SU-DHL-6 (cell line): ENCODE measurements around the gene ALOX12.

ENCODE experiments used
- H2AFZ ChIP-seq: fragments of 200-600 bp; sonication (generic); 2 replicates; pipeline ENCODE4 v1.6.1; 2014; ENCODE audit warnings: low read depth, mild to moderate bottlenecking, moderate library complexity, mixed read lengths, antibody characterized with exemption, low read length; ENCODE audit not compliant: severe bottlenecking
- H3F3A ChIP-seq: fragments of 200-600 bp; shearing (Covaris generic); 2 replicates; pipeline ENCODE4 v1.6.0; 2016; ENCODE audit warnings: antibody characterized with exemption, mild to moderate bottlenecking; ENCODE audit not compliant: insufficient read depth
- H3K27ac ChIP-seq: fragments of 200-600 bp; sonication (generic); 2 replicates; pipeline ENCODE4 v1.5.1; 2016; ENCODE audit warnings: low read depth, mild to moderate bottlenecking, low read length, moderate library complexity, mixed read lengths
- H3K27me3 ChIP-seq: fragments of 200-600 bp; sonication (generic), shearing (Covaris generic); 2 replicates; pipeline ENCODE4 v1.6.0; 2014; ENCODE audit warnings: mild to moderate bottlenecking, low read length
- H3K36me3 ChIP-seq: fragments of 200-600 bp; sonication (generic); 2 replicates; pipeline ENCODE4 v1.6.1; 2014; ENCODE audit warnings: mild to moderate bottlenecking, low read length, mixed read lengths
- H3K4me2 ChIP-seq: fragments of 300-600, 200-600 bp; shearing (Covaris generic), sonication (generic); 2 replicates; pipeline ENCODE4 v1.6.0; 2014; ENCODE audit warnings: low read length, low read depth, mild to moderate bottlenecking; ENCODE audit not compliant: poor library complexity, severe bottlenecking
- H3K4me3 ChIP-seq: fragments of 200-600 bp; sonication (generic); 2 replicates; pipeline ENCODE4 v1.5.1; 2014; ENCODE audit warnings: antibody characterized with exemption, low read length, mild to moderate bottlenecking, mixed read lengths; ENCODE audit not compliant: insufficient read depth, poor library complexity, severe bottlenecking
- H3K79me2 ChIP-seq: fragments of 200-600 bp; sonication (generic); 2 replicates; pipeline ENCODE4 v1.6.1; 2014; ENCODE audit warnings: mild to moderate bottlenecking, low read length, moderate library complexity; ENCODE audit not compliant: insufficient read depth
- H3K9ac ChIP-seq: fragments of 200-600 bp; sonication (generic); 2 replicates; pipeline ENCODE4 v1.7.0; 2014; ENCODE audit warnings: mild to moderate bottlenecking, low read length
- H3K9me2 ChIP-seq: fragments of 200-600 bp; sonication (generic); replicated peaks from 2 replicates; pipeline ENCODE4 v1.6.1; 2014; ENCODE audit warnings: low read length; ENCODE audit not compliant: insufficient read depth
- H3K9me3 ChIP-seq: fragments of 200-600 bp; sonication (generic); 2 replicates; pipeline ENCODE4 v1.6.1; 2014; ENCODE audit warnings: low read length, mixed read lengths; ENCODE audit not compliant: insufficient read depth
- H4K20me1 ChIP-seq: fragments of 200-600 bp; sonication (generic); 2 replicates; pipeline ENCODE4 v1.6.1; 2014; ENCODE audit warnings: low read depth, mild to moderate bottlenecking, antibody characterized with exemption, low read length, moderate library complexity, mixed read lengths
- EZH2phosphoT487 ChIP-seq: fragments of 200-600 bp; sonication (generic), shearing (Covaris generic); conservative IDR thresholded peaks from 2 replicates; pipeline ENCODE4 v1.6.1; 2018; ENCODE audit warnings: mild to moderate bottlenecking, antibody characterized with exemption, low read length, moderate library complexity, mixed read lengths
- TF ChIP-seq, protein P1 (sequence below): fragments of 200-600 bp; sonication (generic); IDR thresholded peaks from one replicate; pipeline ENCODE4 v1.5.1; 2017; ENCODE audit warnings: antibody characterized with exemption, mild to moderate bottlenecking, low read length, moderate library complexity; ENCODE audit not compliant: insufficient read depth, poor library complexity, severe bottlenecking

ALOX12 gene

DNA sequence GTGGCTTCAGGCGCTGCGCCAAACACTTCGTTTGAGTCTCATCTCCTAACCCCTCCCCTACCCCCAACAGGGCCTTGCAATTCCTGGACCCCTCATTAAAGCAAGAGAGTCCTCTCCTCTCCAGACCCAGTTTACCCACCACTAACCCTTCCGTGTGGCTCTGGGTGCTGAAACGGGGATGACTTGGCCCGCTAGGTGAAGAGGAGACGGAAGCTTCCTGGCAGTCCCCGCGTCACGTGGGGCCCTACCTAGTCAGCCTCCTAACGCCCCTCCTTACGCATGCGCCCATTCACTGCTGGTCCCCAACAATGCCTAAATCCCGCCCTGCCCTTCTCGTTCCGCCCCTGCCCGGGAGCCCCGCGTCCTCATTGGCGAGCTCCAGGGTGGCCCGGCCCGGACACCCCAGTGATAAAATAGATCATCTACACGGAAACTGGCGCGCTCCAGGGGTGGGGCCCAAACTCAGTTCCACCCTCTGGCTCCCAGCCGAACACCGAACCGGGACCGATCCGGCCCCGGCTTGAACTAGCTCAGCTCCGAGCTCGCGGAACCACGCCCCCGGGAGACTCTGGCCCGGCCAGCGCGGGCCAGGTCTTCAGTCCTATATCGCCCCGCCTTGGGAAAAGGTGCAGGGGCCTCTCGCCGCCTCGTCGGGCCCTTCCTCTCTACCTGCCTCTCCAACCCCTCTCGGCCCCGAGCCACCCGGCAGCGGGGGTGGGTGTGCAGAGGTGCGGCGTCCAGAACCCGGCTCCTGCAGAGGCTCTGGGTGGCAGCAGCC lies 39.9 kb downstream of the ALOX12 start, which contains the start of gene SLC16A13:
SLC16A13 (plus strand) TSS at position 425 of the 778 bp plus-strand sequence. CDS start 368 bp downstream, outside the sequence.
- Histone ChIP-seq H3K4me3 (peak within 1 kb of the TSS; percentile 96), H4K20me1 (no peaks in the 10 kb centered on the region), H2AFZ (peak within 1 kb of the TSS; percentile 98), H3K27ac (peak within 1 kb of the TSS; percentile 61), H3K4me2 (peak within 1 kb of the TSS; percentile 83), H3K27me3 (no peaks in the 10 kb centered on the region), H3F3A (no peaks in the 10 kb centered on the region; the same call in 1 of the 2 replicates), H3K36me3 (no peaks in the 10 kb centered on the region), H3K79me2 (no peaks in the 10 kb centered on the region), H3K9me2 (no peaks in the 10 kb centered on the region), H3K9me3 (no peaks in the 10 kb centered on the region), H3K9ac (peak within 1 kb of the TSS; percentile 88)
- TF ChIP-seq EZH2phosphoT487 = no peak
- TF ChIP-seq, protein P1, sequence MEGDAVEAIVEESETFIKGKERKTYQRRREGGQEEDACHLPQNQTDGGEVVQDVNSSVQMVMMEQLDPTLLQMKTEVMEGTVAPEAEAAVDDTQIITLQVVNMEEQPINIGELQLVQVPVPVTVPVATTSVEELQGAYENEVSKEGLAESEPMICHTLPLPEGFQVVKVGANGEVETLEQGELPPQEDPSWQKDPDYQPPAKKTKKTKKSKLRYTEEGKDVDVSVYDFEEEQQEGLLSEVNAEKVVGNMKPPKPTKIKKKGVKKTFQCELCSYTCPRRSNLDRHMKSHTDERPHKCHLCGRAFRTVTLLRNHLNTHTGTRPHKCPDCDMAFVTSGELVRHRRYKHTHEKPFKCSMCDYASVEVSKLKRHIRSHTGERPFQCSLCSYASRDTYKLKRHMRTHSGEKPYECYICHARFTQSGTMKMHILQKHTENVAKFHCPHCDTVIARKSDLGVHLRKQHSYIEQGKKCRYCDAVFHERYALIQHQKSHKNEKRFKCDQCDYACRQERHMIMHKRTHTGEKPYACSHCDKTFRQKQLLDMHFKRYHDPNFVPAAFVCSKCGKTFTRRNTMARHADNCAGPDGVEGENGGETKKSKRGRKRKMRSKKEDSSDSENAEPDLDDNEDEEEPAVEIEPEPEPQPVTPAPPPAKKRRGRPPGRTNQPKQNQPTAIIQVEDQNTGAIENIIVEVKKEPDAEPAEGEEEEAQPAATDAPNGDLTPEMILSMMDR = no peak

DNA sequence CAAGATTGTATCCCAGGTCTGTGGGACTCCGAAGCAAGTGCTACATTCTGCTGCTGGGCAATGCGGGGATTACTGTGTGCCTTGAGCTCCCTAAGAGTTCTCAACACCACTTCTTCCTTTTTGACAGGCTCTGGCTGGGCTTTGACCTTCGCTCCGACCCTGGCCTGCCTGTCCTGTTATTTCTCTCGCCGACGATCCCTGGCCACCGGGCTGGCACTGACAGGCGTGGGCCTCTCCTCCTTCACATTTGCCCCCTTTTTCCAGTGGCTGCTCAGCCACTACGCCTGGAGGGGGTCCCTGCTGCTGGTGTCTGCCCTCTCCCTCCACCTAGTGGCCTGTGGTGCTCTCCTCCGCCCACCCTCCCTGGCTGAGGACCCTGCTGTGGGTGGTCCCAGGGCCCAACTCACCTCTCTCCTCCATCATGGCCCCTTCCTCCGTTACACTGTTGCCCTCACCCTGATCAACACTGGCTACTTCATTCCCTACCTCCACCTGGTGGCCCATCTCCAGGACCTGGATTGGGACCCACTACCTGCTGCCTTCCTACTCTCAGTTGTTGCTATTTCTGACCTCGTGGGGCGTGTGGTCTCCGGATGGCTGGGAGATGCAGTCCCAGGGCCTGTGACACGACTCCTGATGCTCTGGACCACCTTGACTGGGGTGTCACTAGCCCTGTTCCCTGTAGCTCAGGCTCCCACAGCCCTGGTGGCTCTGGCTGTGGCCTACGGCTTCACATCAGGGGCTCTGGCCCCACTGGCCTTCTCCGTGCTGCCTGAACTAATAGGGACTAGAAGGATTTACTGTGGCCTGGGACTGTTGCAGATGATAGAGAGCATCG lies 42.4 kb downstream of the ALOX12 start:
- Histone ChIP-seq H3K27me3 (no peaks in the 10 kb centered on the region), H4K20me1 (no peaks in the 10 kb centered on the region), H3K79me2 (no peaks in the 10 kb centered on the region), H3K36me3 (no peaks in the 10 kb centered on the region), H3K4me3 (no peak overlapping the region), H2AFZ (no peak overlapping the region), H3K9me2 (no peaks in the 10 kb centered on the region), H3K27ac (no peak overlapping the region), H3F3A (no peaks in the 10 kb centered on the region; the same call in 1 of the 2 replicates), H3K9me3 (no peaks in the 10 kb centered on the region), H3K4me2 (no peak overlapping the region), H3K9ac (no peak overlapping the region)
- TF ChIP-seq, protein P1 = no peak
- no peak for TF ChIP-seq EZH2phosphoT487

DNA sequence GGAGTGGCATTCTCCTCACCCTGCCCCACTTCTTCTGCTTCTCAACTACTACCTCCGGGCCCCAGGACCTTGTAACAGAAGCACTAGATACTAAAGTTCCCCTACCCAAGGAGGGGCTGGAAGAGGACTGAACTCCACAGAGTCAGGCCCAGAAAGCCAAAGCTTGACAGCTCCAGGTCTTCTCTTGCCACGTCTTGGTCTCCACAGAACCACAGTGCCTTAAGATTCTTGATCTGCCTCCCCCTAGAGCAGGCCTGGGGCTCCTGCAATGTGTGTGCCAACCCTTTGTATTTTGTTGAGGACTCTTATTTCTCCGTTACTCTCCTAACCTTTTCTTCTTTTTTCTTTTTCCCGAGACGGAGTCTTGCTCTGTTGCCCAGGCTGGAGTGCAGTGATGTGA lies 44.0 kb downstream of the ALOX12 start:
- no peaks in the 10 kb centered on the region for H4K20me1 ChIP-seq
- no peaks in the 10 kb centered on the region for H3K9me3 ChIP-seq
- TF ChIP-seq, protein P1 = no peak
- TF ChIP-seq EZH2phosphoT487 = no peak
- no peak overlapping the region for H3K4me3 ChIP-seq
- H3K4me2 ChIP-seq = no peak overlapping the region
- H3K9me2 ChIP-seq = no peaks in the 10 kb centered on the region
- no peak overlapping the region for H3K9ac ChIP-seq
- H3F3A ChIP-seq = no peaks in the 10 kb centered on the region
- H3K27me3 ChIP-seq = no peaks in the 10 kb centered on the region
- no peak overlapping the region for H3K27ac ChIP-seq
- no peaks in the 10 kb centered on the region for H3K36me3 ChIP-seq
- H3K79me2 ChIP-seq = no peaks in the 10 kb centered on the region
- H2AFZ ChIP-seq = no peak overlapping the region
